ENCODE measurements around the gene FBXL19.

DNA sequence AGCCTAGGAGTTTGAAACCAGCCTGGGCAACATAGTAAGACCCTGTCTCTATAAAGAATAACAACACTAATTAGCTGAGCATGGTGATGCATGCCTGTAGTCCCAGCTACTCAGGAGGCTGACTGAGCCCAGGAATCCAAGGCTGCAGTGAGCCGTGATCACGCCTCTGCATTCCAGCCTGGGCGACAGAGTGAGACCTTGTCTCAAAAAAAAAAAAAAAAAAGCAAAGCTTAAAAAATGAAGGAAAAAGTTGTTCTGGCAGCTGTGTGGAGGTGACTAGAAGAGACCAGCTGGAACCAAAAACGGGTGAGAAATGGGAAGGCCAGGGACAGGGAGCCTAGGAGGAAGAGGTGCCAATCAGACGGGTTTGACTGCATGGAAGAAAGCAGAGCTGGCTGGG lies 33.7 kb upstream of the FBXL19 start:
- TF ChIP-seq ZNF253 (CRISPR knock-in tag; IDR thresholded peaks at IDR 0.05; ENCODE audit: borderline replicate concordance): no peak
- TF ChIP-seq, protein P1, sequence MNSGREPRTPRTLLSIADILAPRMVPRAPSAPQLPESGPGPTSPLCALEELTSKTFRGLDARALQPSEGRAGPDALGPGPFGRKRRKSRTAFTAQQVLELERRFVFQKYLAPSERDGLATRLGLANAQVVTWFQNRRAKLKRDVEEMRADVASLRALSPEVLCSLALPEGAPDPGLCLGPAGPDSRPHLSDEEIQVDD (CRISPR knock-in tag; IDR thresholded peaks at IDR 0.05; ENCODE audit: borderline replicate concordance): no peak
- TF ChIP-seq, protein P2, sequence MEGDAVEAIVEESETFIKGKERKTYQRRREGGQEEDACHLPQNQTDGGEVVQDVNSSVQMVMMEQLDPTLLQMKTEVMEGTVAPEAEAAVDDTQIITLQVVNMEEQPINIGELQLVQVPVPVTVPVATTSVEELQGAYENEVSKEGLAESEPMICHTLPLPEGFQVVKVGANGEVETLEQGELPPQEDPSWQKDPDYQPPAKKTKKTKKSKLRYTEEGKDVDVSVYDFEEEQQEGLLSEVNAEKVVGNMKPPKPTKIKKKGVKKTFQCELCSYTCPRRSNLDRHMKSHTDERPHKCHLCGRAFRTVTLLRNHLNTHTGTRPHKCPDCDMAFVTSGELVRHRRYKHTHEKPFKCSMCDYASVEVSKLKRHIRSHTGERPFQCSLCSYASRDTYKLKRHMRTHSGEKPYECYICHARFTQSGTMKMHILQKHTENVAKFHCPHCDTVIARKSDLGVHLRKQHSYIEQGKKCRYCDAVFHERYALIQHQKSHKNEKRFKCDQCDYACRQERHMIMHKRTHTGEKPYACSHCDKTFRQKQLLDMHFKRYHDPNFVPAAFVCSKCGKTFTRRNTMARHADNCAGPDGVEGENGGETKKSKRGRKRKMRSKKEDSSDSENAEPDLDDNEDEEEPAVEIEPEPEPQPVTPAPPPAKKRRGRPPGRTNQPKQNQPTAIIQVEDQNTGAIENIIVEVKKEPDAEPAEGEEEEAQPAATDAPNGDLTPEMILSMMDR (CRISPR knock-in tag; IDR thresholded peaks at IDR 0.05): no peak
- TF ChIP-seq JUND (CRISPR knock-in tag; IDR thresholded peaks at IDR 0.05): no peak
- TF ChIP-seq TEAD2 (CRISPR knock-in tag; IDR thresholded peaks at IDR 0.05): no peak

All from HepG2 (cell line).